Endodermal cell (in vitro differentiated cells): ENCODE data around the gene CCDC88C. TPM values are rescaled to one million over a fixed set of nuclear protein-coding genes. Genes with fewer than 3 reads are reported as not detected.

Experiments used
- DNase-seq: peaks from one replicate; pipeline ENCODE4 v3.0.0-alpha.2; 2017
- H3K27ac ChIP-seq: 2 replicates; pipeline ENCODE4 v1.5.1; 2013; ENCODE audit warnings: mild to moderate bottlenecking, low read depth, low read length, moderate library complexity
- H3K27me3 ChIP-seq: 2 replicates; pipeline ENCODE4 v1.6.1; 2013; ENCODE audit warnings: mild to moderate bottlenecking, low read length, moderate library complexity; ENCODE audit not compliant: insufficient read depth, control insufficient read depth, poor library complexity, severe bottlenecking
- H3K36me3 ChIP-seq: 2 replicates; pipeline ENCODE4 v1.7.0; 2013; ENCODE audit warnings: mild to moderate bottlenecking, low read length, moderate library complexity; ENCODE audit not compliant: control insufficient read depth, insufficient read depth
- H3K4me1 ChIP-seq: one replicate; pipeline ENCODE4 v1.7.0; 2013; ENCODE audit warnings: low read length; ENCODE audit not compliant: control insufficient read depth, insufficient read depth
- H3K4me3 ChIP-seq: 2 replicates; pipeline ENCODE4 v1.5.1; 2013; ENCODE audit warnings: mild to moderate bottlenecking, low read length, moderate library complexity
- H3K9ac ChIP-seq: 2 replicates; pipeline ENCODE4 v1.6.1; 2013; ENCODE audit warnings: mild to moderate bottlenecking, low read length, moderate library complexity; ENCODE audit not compliant: poor library complexity, severe bottlenecking; ENCODE audit errors: extremely low read depth
- H3K9me3 ChIP-seq: 2 replicates; pipeline ENCODE4 v1.6.1; 2013; ENCODE audit warnings: mild to moderate bottlenecking, low read length, moderate library complexity; ENCODE audit not compliant: control insufficient read depth
- H3K27ac Mint-ChIP-seq: 2 replicates; pipeline ENCODE4 v1.8.0; 2020; ENCODE audit warnings: mixed read lengths
- H3K27me3 Mint-ChIP-seq: 2 replicates; pipeline ENCODE4 v1.8.0; 2021; ENCODE audit warnings: mild to moderate bottlenecking, mixed read lengths; ENCODE audit not compliant: insufficient read depth
- H3K36me3 Mint-ChIP-seq: 2 replicates; pipeline ENCODE4 v1.8.0; 2020; ENCODE audit warnings: low read depth, mixed read lengths
- H3K4me1 Mint-ChIP-seq: 2 replicates; pipeline ENCODE4 v1.8.0; 2020; ENCODE audit warnings: mixed read lengths
- H3K4me3 Mint-ChIP-seq: 2 replicates; pipeline ENCODE4 v1.8.0; 2020; ENCODE audit warnings: mild to moderate bottlenecking, moderate library complexity, mixed read lengths
- H3K9me3 Mint-ChIP-seq: 2 replicates; pipeline ENCODE4 v1.8.0; 2020; ENCODE audit warnings: mild to moderate bottlenecking, mixed read lengths
- CTCF ChIP-seq: fragments of 200-600 bp; sonication (generic); conservative IDR thresholded peaks from 2 replicates; pipeline ENCODE4 v1.5.0; 2021; ENCODE audit warnings: antibody characterized with exemption, mild to moderate bottlenecking
- WGBS, 2 experiments: methylation state at CpG; one replicate each; pipeline versions ENCODE4 v1.1.5 to v1.1.7; 2013; ENCODE audit warnings: missing lambda C conversion rate in 2 of 2, mixed read lengths in 1 of 2; ENCODE audit not compliant: insufficient coverage in 1 of 2, insufficient read length in 1 of 2; 5-methylcytosine and 5-hydroxymethylcytosine counted together
- total RNA-seq, 2 donors: library from RNA; stranded (reverse); fragmentation: NEBNext Ultra II Directional in 1 of 2; extraction: Animal tissue kit (Norgen Biotek cat#: 25700) in 1 of 2; gene quantifications; 2 replicates in 1 of 2; 3 replicates in 1 of 2; pipeline ENCODE4 v1.2.1, GENCODE V29; 2021

CCDC88C gene
- total RNA-seq, 2 donors from 2014 or later = 50.0 to 50.5 TPM

GRCh38 chr14:91388551-91388975, 29.1 kb downstream of the CCDC88C start:
- Mint-ChIP-seq H3K27ac (peak overlapping the region; percentile 55), H3K27me3 (no peaks in the 10 kb centered on the region), H3K36me3 (peaks cover 14% of the 10 kb centered on the region), H3K4me1 (peaks cover 45% of the 10 kb centered on the region), H3K4me3 (no peak overlapping the region), H3K9me3 (no peaks in the 10 kb centered on the region)
- Histone ChIP-seq H3K4me1 (peaks cover 15% of the 10 kb centered on the region), H3K4me3 (no peak overlapping the region), H3K9me3 (no peaks in the 10 kb centered on the region), H3K36me3 (no peaks in the 10 kb centered on the region), H3K27ac (no peak overlapping the region), H3K9ac (no peak overlapping the region), H3K27me3 (no peaks in the 10 kb centered on the region)
- no peak for DNase-seq
- TF ChIP-seq CTCF = no peak
- 92 to 97% methylated on average over 9 to 13 of the region's 13 CpGs for WGBS, 2 experiments

DNA sequence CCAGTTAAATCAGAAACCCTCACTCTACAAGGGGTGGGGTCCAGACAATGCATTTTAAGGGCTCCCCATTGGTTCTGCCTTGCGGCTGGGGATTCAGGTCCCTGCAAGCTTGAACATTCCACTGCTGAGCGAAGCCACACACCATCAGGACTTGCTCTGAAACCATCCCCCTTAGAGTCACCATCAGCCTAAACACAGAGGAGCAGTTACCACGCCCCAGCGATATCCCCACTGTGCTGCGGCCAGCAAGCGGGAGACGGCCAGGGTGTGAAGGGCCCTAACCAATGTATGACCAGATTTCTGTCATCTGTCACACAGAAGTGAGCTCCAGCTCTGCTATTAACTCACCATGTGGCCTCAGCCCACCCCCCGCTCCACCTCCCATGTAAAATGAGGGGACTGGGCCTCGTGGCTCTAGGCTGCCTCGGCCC, 29.7 kb downstream of the CCDC88C start:
- 84 to 90% methylated on average over 8 to 10 of the region's 10 CpGs for WGBS, 2 experiments
- H3K27ac Mint-ChIP-seq = peak overlapping the region; percentile 55
- H3K9me3 Mint-ChIP-seq = no peaks in the 10 kb centered on the region
- Histone ChIP-seq H3K27me3 (no peaks in the 10 kb centered on the region), H3K36me3 (no peaks in the 10 kb centered on the region), H3K9me3 (no peaks in the 10 kb centered on the region), H3K4me3 (no peak overlapping the region), H3K27ac (peak overlapping the region; percentile 84), H3K4me1 (peaks cover 11% of the 10 kb centered on the region), H3K9ac (no peak overlapping the region)
- no peak overlapping the region for H3K4me3 Mint-ChIP-seq
- DNase-seq = no peak
- no peak for TF ChIP-seq CTCF
- peaks cover 45% of the 10 kb centered on the region for H3K4me1 Mint-ChIP-seq
- H3K27me3 Mint-ChIP-seq = no peaks in the 10 kb centered on the region
- peaks cover 14% of the 10 kb centered on the region for H3K36me3 Mint-ChIP-seq

GRCh38 chr14:91387169-91387835, 30.3 kb downstream of the CCDC88C start:
- Mint-ChIP-seq H3K4me1 (peaks cover 45% of the 10 kb centered on the region), H3K36me3 (peaks cover 14% of the 10 kb centered on the region), H3K4me3 (no peak overlapping the region), H3K27ac (peak overlapping the region; percentile 66), H3K9me3 (no peaks in the 10 kb centered on the region), H3K27me3 (no peaks in the 10 kb centered on the region)
- no peak for DNase-seq
- H3K27ac ChIP-seq = peak overlapping the region; percentile 84
- H3K36me3 ChIP-seq = no peaks in the 10 kb centered on the region
- TF ChIP-seq CTCF = no peak
- H3K9me3 ChIP-seq = no peaks in the 10 kb centered on the region
- no peaks in the 10 kb centered on the region for H3K27me3 ChIP-seq
- no peak overlapping the region for H3K9ac ChIP-seq
- H3K4me3 ChIP-seq = no peak overlapping the region
- peaks cover 15% of the 10 kb centered on the region for H3K4me1 ChIP-seq
- 90 to 92% methylated on average over 17 to 19 of the region's 19 CpGs for WGBS, 2 experiments
